GM19455 (cell line): ENCODE measurements around the gene CUL4A.
"Not testable (repeated sequence)": the region's sequence is repeated elsewhere in the genome, so short reads cannot be mapped to it uniquely, and the experiment has no call there.

Source experiments
- ATAC-seq: cut with Tn5 transposase; IDR thresholded peaks from one replicate; pipeline ENCODE4 v1.9.1; 2021; ENCODE audit not compliant: unreplicated experiment

CUL4A gene

GRCh38 chr13:113283904-113284303 is 74.5 kb downstream of the CUL4A start:
- no peak for ATAC-seq

GRCh38 chr13:113288880-113289279 is 79.5 kb downstream of the CUL4A start:
- ATAC-seq = no peak

GRCh38 chr13:113291129-113291528 is 81.7 kb downstream of the CUL4A start:
- no peak for ATAC-seq

- no peak for ATAC-seq
These were observed 82.8 kb downstream of the CUL4A start for GRCh38 chr13:113292021-113292862.

GRCh38 chr13:113293686-113294085 is 84.3 kb downstream of the CUL4A start:
- no peak for ATAC-seq

- ATAC-seq = no peak
These were observed 86.4 kb downstream of the CUL4A start for GRCh38 chr13:113295776-113296175.

- ATAC-seq = peak; percentile 68
These were observed 87.5 kb downstream of the CUL4A start, which contains the start of gene LAMP1 for GRCh38 chr13:113296823-113297369. Gene LAMP1, plus strand, starts transcription at chr13:113297239. Its CDS starts 196 bp downstream, at chr13:113297435.

GRCh38 chr13:113297370-113298042 is 88.1 kb downstream of the CUL4A start:
- ATAC-seq = peak; percentile 30

GRCh38 chr13:113298043-113298945 is 88.9 kb downstream of the CUL4A start:
- ATAC-seq = no peak

- ATAC-seq = no peak
These were observed 90.5 kb downstream of the CUL4A start for GRCh38 chr13:113299951-113300350.

GRCh38 chr13:113302986-113303385 is 93.6 kb downstream of the CUL4A start:
- no peak for ATAC-seq

GRCh38 chr13:113304121-113304520 is 94.7 kb downstream of the CUL4A start:
- ATAC-seq = no peak

GRCh38 chr13:113305208-113305607 is 95.8 kb downstream of the CUL4A start:
- ATAC-seq = no peak

GRCh38 chr13:113307491-113307890 is 98.1 kb downstream of the CUL4A start:
- ATAC-seq = no peak

GRCh38 chr13:113309473-113309872 is 100.1 kb downstream of the CUL4A start:
- no peak for ATAC-seq

- not testable (repeated sequence) for ATAC-seq
These were observed 104.7 kb downstream of the CUL4A start for GRCh38 chr13:113314112-113314511.

GRCh38 chr13:113314895-113315470 is 105.6 kb downstream of the CUL4A start:
- not testable (repeated sequence) for ATAC-seq

GRCh38 chr13:113315992-113316391 is 106.6 kb downstream of the CUL4A start:
- ATAC-seq = no peak
